ENCODE results near the gene SLC25A43. TPM values are rescaled to one million over a fixed set of nuclear protein-coding genes. Genes with fewer than 3 reads are reported as not detected.

The SLC25A43 gene
- total RNA-seq, 1 experiment from 2014 or later: 4.5 TPM

- TF ChIP-seq, protein P1, sequence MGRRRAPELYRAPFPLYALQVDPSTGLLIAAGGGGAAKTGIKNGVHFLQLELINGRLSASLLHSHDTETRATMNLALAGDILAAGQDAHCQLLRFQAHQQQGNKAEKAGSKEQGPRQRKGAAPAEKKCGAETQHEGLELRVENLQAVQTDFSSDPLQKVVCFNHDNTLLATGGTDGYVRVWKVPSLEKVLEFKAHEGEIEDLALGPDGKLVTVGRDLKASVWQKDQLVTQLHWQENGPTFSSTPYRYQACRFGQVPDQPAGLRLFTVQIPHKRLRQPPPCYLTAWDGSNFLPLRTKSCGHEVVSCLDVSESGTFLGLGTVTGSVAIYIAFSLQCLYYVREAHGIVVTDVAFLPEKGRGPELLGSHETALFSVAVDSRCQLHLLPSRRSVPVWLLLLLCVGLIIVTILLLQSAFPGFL (CRISPR knock-in tag; IDR thresholded peaks at IDR 0.05; ENCODE audit: borderline replicate concordance): no peak
- no peak for TF ChIP-seq FOXP1 (CRISPR knock-in tag; IDR thresholded peaks at IDR 0.05; ENCODE audit: borderline replicate concordance)
- TF ChIP-seq ELF4 (CRISPR knock-in tag; IDR thresholded peaks at IDR 0.05; ENCODE audit: low read depth): no peak
- TF ChIP-seq, protein P2, sequence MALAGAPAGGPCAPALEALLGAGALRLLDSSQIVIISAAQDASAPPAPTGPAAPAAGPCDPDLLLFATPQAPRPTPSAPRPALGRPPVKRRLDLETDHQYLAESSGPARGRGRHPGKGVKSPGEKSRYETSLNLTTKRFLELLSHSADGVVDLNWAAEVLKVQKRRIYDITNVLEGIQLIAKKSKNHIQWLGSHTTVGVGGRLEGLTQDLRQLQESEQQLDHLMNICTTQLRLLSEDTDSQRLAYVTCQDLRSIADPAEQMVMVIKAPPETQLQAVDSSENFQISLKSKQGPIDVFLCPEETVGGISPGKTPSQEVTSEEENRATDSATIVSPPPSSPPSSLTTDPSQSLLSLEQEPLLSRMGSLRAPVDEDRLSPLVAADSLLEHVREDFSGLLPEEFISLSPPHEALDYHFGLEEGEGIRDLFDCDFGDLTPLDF (CRISPR knock-in tag; IDR thresholded peaks at IDR 0.05): no peak
- no peak for TF ChIP-seq GTF2I (CRISPR knock-in tag; conservative IDR thresholded peaks at IDR 0.05)
Measured at GRCh38 chrX:119402588-119402987, 3.5 kb downstream of the SLC25A43 start (continued).

DNA sequence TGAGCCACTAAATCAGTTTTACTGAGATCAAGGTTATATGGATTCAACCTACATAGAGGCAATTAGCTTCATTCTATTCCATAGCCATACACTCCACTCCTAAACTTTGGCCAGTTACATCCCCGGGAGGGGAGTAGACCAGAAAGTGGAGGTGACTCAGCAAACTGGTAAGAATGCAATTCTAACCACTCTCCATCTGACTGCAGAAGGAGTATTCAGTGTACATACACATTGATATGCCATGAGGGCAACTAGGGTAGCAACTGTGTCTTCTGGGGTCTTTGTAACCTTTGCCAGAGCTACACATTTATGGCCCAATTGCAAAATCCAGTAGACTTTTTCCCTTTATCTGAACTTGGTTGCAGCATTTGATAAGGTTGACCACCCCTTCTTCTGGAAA is 7.6 kb downstream of the SLC25A43 start:
- Mint-ChIP-seq H3K27me3 (ENCODE audit: low read depth) (no peaks in the 10 kb centered on the region), H3K4me1 (no peaks in the 10 kb centered on the region), H3K27ac (no peak overlapping the region), H3K9me3 (no peaks in the 10 kb centered on the region), H3K36me3 (no peaks in the 10 kb centered on the region), H3K4me3 (no peak overlapping the region)
- no peak for ATAC-seq
- DNase-seq (ENCODE audit: low spot score): no peak
- POLR2A ChIA-PET: no interaction called here
- CTCF ChIA-PET: no interaction called here
- TF ChIP-seq JUN (CRISPR knock-in tag; IDR thresholded peaks at IDR 0.05): no peak
- no peak for TF ChIP-seq CBFB (CRISPR knock-in tag; IDR thresholded peaks at IDR 0.05; ENCODE audit: low read depth)
- TF ChIP-seq ESRRA (CRISPR knock-in tag; IDR thresholded peaks at IDR 0.05; ENCODE audit: borderline replicate concordance): no peak

GRCh38 chrX:119407681-119408080 is 8.5 kb downstream of the SLC25A43 start:
- ATAC-seq (no peak), DNase-seq (ENCODE audit: low spot score) (no peak)
- Mint-ChIP-seq H3K9me3 (no peaks in the 10 kb centered on the region), H3K4me3 (no peak overlapping the region), H3K4me1 (no peaks in the 10 kb centered on the region), H3K27me3 (ENCODE audit: low read depth) (no peaks in the 10 kb centered on the region), H3K36me3 (no peaks in the 10 kb centered on the region), H3K27ac (no peak overlapping the region)
- CTCF ChIA-PET: no interaction called here
- TF ChIP-seq, protein P3, sequence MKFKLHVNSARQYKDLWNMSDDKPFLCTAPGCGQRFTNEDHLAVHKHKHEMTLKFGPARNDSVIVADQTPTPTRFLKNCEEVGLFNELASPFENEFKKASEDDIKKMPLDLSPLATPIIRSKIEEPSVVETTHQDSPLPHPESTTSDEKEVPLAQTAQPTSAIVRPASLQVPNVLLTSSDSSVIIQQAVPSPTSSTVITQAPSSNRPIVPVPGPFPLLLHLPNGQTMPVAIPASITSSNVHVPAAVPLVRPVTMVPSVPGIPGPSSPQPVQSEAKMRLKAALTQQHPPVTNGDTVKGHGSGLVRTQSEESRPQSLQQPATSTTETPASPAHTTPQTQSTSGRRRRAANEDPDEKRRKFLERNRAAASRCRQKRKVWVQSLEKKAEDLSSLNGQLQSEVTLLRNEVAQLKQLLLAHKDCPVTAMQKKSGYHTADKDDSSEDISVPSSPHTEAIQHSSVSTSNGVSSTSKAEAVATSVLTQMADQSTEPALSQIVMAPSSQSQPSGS (CRISPR knock-in tag; IDR thresholded peaks at IDR 0.05; ENCODE audit: borderline replicate concordance, low read depth): no peak
- TF ChIP-seq PRRX2 (CRISPR knock-in tag; IDR thresholded peaks at IDR 0.05) (no peak), ZNF532 (CRISPR knock-in tag; IDR thresholded peaks at IDR 0.05; ENCODE audit: borderline replicate concordance) (no peak), GTF2I (CRISPR knock-in tag; conservative IDR thresholded peaks at IDR 0.05) (no peak), ZNF416 (CRISPR knock-in tag; IDR thresholded peaks at IDR 0.05) (no peak), SOX15 (CRISPR knock-in tag; IDR thresholded peaks at IDR 0.05) (no peak), EMX1 (CRISPR knock-in tag; IDR thresholded peaks at IDR 0.05) (no peak), TEAD1 (CRISPR knock-in tag; IDR thresholded peaks at IDR 0.05) (no peak), MAX (CRISPR knock-in tag; IDR thresholded peaks at IDR 0.05) (no peak), USF1 (CRISPR knock-in tag; IDR thresholded peaks at IDR 0.05) (no peak), ZNF121 (CRISPR knock-in tag; IDR thresholded peaks at IDR 0.05) (no peak), ZNF423 (CRISPR knock-in tag; IDR thresholded peaks at IDR 0.05) (no peak), JAZF1 (CRISPR knock-in tag; IDR thresholded peaks at IDR 0.05) (no peak)
- POLR2A ChIA-PET: no interaction called here

Data from WTC11 (cell line).